Effector CD4-positive, alpha-beta T cell (primary cell): ENCODE measurements around the gene ZNF559.

Experiments
- DNase-seq: peaks from one replicate; pipeline ENCODE4 v3.0.0-alpha.2; 2020

ZNF559 gene

DNA sequence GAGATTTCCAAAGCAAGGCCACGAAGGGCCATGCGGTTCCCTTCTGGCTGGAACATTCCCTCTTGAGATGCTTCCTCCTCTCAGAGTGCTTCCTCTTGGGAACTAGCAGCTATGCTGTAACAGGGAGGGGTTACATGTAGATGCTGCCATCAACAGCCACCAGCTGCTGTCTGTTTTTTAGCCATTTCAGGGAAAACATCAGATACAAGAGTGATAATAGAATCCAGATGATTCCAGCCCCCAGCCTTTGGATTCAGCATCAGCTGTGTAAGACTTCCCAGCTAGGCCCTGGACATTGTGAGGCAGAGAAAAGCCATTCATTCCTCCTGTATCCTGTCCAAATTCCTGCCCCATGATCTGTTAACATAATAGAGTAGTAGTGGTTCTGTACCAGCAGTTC is 30.7 kb downstream of the ZNF559 start:
- DNase-seq, result no peak

DNA sequence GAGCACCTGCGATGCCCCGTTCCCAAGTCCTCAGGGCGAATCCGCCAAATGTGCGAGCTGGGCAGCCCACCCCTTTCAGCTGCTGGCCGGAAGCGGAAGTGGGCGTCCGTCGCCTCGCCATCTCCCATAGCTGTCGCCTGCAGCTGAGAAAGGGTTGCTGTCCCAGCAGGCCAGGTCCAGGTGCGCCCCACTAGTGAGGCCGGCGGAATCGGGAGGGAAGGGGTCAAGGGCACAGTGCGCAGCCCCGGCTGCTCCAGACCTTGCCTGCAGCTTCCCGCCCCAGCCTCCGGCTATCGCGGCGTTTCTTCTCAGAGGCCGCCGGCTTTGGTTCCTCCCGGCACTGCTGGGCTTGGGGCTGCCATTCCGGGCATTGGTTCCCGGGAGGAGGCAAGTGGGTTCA is 38.9 kb downstream of the ZNF559 start, which contains the start of gene ZNF177:
Gene ZNF177, plus strand, starts transcription at position 109 of the 400 bp plus-strand sequence. CDS start 15,299 bp downstream, outside the sequence.
- no peak for DNase-seq

DNA sequence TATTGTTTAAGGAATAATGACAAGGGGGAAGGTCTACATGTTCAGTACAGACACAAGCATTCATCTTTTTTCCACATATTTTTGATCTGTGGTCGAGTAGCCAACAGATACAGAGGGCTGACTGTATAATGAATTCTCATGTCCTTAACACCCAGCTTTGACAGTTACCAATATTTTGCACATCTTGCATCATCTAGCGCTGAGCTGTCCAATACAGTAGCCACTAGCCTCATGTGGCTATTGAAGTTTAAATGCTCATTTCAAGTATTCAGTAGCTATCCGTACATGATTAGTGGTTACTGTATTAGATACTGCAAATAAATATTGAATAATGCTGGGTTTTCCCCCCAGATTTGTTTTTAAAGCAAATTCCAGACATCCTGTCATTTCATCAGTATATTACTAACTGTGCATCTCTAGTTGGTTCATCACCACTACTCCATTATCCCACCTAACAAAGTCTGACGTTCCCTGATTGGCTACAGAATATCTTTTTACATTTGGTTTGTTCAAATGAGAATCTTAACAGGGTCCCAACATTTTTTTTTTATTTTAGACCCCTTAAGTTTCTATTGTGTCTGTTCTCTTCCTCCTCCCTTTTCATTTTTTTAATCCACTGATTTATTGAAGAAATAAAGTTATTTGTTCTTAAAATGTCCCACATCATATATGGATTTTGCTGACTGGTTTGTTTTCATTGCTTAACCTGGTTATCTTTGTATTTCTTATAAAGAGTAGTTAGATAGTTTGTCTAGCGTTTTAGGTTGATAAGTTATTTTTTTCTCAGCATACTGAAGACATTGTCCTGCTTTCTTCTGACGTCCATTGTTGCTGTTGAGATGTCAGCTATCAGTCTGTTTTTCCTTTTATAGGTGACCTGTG is 47.0 kb downstream of the ZNF559 start:
- no peak for DNase-seq

DNA sequence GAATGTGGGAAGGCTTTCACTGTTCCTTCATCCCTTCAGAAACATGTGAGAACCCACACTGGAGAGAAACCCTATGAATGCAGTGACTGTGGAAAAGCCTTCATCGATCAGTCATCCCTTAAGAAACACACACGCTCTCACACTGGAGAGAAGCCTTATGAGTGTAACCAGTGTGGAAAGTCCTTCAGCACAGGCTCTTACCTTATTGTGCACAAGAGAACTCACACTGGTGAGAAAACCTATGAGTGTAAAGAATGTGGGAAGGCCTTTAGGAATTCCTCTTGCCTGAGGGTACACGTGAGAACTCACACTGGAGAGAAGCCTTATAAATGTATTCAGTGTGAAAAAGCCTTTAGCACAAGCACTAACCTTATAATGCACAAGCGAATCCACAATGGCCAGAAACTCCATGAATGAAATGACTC is 57.4 kb downstream of the ZNF559 start:
- no peak for DNase-seq
